PFSK-1 (cell line): Measurements from ENCODE around the gene BRCA2.

Experiments used
- FOXP2 ChIP-seq: optimal IDR thresholded peaks from 2 replicates; pipeline ENCODE3; 2011; ENCODE audit warnings: borderline replicate concordance, control low read depth, inconsistent platforms; ENCODE audit not compliant: insufficient read depth; ENCODE audit errors: extremely low read length, extremely low read depth
- POLR2AphosphoS5 ChIP-seq: IDR thresholded peaks from 2 replicates; pipeline ENCODE4 v1.6.1; 2012; ENCODE audit warnings: low read depth, mild to moderate bottlenecking, control low read depth, low read length, moderate library complexity
- REST ChIP-seq, 2 experiments: IDR thresholded peaks; 2 replicates each; pipeline versions ENCODE4 v1.6.1 to v1.8.0; 2011 to 2012; ENCODE audit warnings: low read depth in 2 of 2, low read length in 2 of 2, control low read depth in 1 of 2, inconsistent platforms in 1 of 2, mild to moderate bottlenecking in 1 of 2, moderate library complexity in 1 of 2; ENCODE audit not compliant: insufficient read depth in 1 of 2
- SIN3A ChIP-seq: IDR thresholded peaks from 2 replicates; pipeline ENCODE4 v1.6.1; 2012; ENCODE audit warnings: mild to moderate bottlenecking, low read length, moderate library complexity, borderline replicate concordance; ENCODE audit not compliant: insufficient read depth
- TAF1 ChIP-seq: IDR thresholded peaks from 2 replicates; pipeline ENCODE4 v1.6.1; 2012; ENCODE audit warnings: low read length, control low read depth, borderline replicate concordance; ENCODE audit not compliant: insufficient read depth

Gene BRCA2

GRCh38 chr13:32282096-32282711, 33.1 kb upstream of the BRCA2 start:
- TF ChIP-seq REST (IDR thresholded peaks at IDR 0.05; ENCODE audit: insufficient read depth in 1 of 2, low read depth in 2 of 2, low read length in 2 of 2) (no peak), TAF1 (no peak), SIN3A (no peak), FOXP2 (no peak), POLR2AphosphoS5 (no peak)

- no peak for TF ChIP-seq REST (IDR thresholded peaks at IDR 0.05; ENCODE audit: insufficient read depth in 1 of 2, low read depth in 2 of 2, low read length in 2 of 2)
- TF ChIP-seq FOXP2 = no peak
- no peak for TF ChIP-seq POLR2AphosphoS5
- TF ChIP-seq SIN3A = no peak
- no peak for TF ChIP-seq TAF1
These were observed 30.2 kb upstream of the BRCA2 start for GRCh38 chr13:32284927-32285632.

- TF ChIP-seq REST (IDR thresholded peaks at IDR 0.05; ENCODE audit: insufficient read depth in 1 of 2, low read depth in 2 of 2, low read length in 2 of 2) (no peak), SIN3A (no peak), POLR2AphosphoS5 (no peak), TAF1 (no peak), FOXP2 (no peak)
These were observed 29.7 kb upstream of the BRCA2 start for GRCh38 chr13:32285633-32285965.

GRCh38 chr13:32297206-32297605, 18.1 kb upstream of the BRCA2 start:
- TF ChIP-seq REST (IDR thresholded peaks at IDR 0.05; ENCODE audit: insufficient read depth in 1 of 2, low read depth in 2 of 2, low read length in 2 of 2) (no peak), FOXP2 (no peak), SIN3A (no peak), POLR2AphosphoS5 (no peak), TAF1 (no peak)

GRCh38 chr13:32298695-32299094, 16.6 kb upstream of the BRCA2 start:
- TF ChIP-seq FOXP2 (no peak), POLR2AphosphoS5 (no peak), REST (IDR thresholded peaks at IDR 0.05; ENCODE audit: insufficient read depth in 1 of 2, low read depth in 2 of 2, low read length in 2 of 2) (no peak), SIN3A (no peak), TAF1 (no peak)
